GM18505 (cell line): ENCODE measurements around the gene ZBTB7C.

Experiments used
- ATAC-seq: cut with Tn5 transposase; IDR thresholded peaks from one replicate; pipeline ENCODE4 v1.9.1; 2021; ENCODE audit not compliant: unreplicated experiment
- POLR2A ChIP-seq: IDR thresholded peaks from 4 replicates; pipeline ENCODE4 v1.6.1; 2011; ENCODE audit warnings: borderline replicate concordance; ENCODE audit not compliant: insufficient read depth, insufficient read length; ENCODE audit errors: extremely low read depth

The ZBTB7C gene

DNA sequence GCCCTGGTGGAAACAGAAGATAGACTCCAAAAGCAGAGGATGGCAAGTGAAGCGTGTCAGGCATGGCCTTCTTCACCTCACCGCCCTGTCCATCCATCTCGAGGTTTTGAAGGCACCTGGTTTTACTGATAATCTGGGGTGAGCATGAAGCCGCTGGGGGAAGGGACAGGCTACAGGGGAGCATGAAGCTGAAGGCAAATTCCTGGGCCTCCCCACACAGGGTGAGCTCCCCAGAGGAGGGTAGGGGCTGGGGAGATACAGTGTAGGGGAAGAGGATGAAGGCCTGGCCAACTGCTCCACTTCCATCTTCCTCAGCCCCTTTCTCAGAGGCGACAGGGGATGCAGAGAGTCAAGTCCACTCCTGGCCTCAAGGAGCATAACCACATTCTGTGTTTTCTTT, 250.5 kb downstream of the ZBTB7C start:
- no peak for ATAC-seq
- no peak for TF ChIP-seq POLR2A

GRCh38 chr18:48157956-48158355, 251.2 kb downstream of the ZBTB7C start:
- TF ChIP-seq POLR2A = no peak
- no peak for ATAC-seq

DNA sequence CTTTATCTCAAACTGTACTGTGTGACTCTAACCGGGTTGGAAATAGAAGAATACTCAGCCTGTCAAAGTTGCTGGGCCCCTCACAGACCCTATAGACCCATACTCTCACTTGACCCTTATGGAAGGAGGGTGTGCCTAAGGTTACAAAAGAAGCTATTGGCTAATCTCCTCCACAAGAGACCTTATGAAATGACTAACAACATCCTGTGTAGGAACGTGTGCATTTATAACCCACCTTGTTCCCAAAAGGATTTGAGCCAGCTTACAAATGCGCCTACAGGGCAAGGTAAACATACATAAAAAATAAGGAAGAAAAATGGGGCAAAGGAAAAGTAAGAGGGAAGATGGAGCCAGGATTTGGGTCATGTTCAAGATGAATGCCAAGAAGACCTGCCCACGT, 253.3 kb downstream of the ZBTB7C start:
- no peak for ATAC-seq
- TF ChIP-seq POLR2A = no peak

GRCh38 chr18:48154828-48155227, 254.4 kb downstream of the ZBTB7C start:
- TF ChIP-seq POLR2A = no peak
- no peak for ATAC-seq

DNA sequence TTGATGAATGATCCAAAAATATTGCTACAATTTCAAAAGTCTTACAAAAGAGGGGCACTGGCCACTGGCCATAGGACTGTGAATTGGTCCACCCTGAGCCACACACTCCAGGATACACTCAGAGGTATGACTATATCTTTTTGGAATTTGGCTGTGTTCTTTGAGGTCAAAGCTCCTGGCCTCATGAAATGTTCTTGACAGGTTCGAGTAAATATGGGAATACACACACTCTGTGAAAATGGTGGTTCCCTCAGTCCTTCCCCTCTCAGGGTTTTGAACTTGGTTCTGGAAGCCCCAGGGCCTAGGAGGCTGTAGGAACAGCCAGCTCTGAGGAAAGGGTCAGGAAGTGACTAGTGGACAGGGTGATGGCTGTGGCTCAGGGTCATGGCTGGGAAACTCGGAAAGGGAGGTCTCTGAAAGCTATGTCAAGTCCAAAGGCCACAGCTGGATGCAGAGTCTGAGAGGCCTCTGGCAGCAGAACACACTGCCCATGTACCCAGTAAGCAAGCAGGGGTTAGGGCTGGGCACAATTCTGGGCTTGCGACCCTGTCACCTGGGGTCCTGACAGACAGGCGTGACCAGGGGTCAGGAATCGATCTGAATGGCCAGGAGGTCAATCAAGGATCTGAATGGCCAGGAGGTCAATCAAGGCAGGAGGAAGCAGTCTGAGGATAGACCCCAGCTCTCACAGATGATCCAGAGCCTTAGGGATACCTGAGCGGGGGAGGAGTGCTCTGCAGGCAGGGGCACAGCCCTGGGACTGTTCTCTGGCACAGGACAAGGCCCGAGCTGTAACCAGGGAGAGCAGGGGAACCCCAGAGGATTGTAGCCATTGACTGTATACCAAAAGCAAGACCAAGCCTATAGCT, 255.3 kb downstream of the ZBTB7C start:
- TF ChIP-seq POLR2A = no peak
- no peak for ATAC-seq

DNA sequence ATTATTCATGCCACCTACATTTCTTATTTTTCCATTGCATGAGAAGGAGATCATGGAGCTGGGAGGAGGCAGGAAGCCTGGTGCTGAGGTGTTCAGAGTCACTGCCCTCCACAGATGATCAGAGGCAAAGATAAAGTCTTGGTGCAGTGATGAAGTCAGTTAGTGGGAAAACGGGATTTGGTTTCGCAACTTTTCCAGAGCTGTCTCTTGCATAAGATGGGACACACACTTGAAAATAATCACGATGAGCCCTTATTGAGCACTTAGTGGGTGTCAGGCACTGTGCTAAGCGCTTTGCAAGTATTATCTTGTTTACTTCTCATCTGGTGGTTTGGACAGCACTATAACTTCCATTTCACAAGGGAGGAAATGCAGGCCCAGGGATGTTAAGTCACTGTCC, 256.6 kb downstream of the ZBTB7C start:
- no peak for ATAC-seq
- TF ChIP-seq POLR2A = no peak

GRCh38 chr18:48151421-48152065, 257.6 kb downstream of the ZBTB7C start:
- TF ChIP-seq POLR2A = no peak
- no peak for ATAC-seq

DNA sequence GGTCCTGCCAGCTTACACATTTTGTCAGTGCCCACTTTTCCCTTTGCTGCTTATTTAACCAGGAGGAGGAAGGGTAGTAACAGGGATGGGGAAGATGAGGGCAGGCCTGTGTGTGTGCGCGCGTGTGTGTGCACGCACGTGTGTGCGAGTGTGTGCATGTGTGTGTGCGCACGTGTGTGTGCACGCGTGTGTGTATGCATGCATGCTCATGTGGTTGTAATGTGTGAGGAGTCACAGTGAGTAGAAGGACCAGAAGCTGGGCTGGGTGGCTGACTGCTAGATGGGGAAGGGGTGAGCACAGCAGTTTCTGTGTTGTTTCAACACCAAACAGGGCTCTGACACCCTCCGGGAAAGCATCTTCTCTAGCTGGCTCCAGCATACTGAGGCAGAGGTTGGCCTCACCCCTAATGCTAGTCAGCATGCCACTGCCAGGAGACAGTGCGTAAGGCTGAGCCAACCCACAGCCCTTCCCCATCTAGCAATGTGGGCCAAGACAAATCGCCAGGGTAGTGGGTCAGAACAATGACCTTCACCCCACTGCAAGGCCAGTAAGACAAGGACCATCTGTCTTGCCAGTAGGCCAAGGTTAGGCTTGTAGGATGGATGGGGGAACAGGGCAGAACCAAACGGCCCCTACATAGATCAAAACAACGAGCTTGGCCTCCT, 260.0 kb downstream of the ZBTB7C start:
- ATAC-seq = no peak
- TF ChIP-seq POLR2A = no peak

DNA sequence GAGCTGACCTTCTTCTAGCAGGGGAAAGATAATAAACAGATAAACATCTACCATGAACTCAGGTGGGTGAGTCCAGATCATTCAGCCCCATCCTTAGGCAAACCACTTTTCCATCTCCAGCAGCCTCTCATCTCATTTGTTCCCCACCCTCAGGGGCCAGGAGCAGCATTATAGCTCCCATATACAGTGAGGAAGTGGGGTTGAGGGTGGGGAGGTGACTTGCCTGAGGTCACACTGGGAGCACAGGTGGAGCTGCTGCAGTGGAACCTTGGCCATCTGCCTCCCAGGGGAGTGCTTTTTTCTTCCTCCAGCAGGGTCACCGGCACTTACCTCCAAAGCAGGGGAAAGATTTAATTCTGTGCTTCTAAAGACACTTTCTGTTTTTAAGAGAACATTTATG, 266.2 kb downstream of the ZBTB7C start:
- TF ChIP-seq POLR2A = no peak
- no peak for ATAC-seq

- ATAC-seq = no peak
- TF ChIP-seq POLR2A = no peak
Observed at GRCh38 chr18:48142353-48142752, 266.8 kb downstream of the ZBTB7C start.

DNA sequence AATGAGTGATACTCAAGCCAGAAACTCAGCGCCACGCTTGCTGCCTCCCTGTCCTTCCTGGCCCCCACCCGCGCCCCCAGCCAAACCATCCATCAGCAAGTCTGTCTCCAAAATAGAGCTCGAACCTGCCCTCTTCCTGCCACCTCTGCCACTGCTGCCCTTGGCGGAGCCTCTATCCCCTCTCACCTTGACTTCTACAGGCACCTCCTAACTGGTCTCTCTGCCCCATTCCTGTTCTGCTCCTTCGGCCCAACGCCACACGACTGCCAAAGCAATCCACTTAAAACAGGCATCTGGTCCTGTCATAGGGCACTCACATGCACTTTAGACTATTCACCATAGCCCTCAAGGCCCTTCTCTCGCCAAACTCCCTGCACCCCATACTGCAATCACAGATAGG, 268.5 kb downstream of the ZBTB7C start:
- ATAC-seq = no peak
- no peak for TF ChIP-seq POLR2A

DNA sequence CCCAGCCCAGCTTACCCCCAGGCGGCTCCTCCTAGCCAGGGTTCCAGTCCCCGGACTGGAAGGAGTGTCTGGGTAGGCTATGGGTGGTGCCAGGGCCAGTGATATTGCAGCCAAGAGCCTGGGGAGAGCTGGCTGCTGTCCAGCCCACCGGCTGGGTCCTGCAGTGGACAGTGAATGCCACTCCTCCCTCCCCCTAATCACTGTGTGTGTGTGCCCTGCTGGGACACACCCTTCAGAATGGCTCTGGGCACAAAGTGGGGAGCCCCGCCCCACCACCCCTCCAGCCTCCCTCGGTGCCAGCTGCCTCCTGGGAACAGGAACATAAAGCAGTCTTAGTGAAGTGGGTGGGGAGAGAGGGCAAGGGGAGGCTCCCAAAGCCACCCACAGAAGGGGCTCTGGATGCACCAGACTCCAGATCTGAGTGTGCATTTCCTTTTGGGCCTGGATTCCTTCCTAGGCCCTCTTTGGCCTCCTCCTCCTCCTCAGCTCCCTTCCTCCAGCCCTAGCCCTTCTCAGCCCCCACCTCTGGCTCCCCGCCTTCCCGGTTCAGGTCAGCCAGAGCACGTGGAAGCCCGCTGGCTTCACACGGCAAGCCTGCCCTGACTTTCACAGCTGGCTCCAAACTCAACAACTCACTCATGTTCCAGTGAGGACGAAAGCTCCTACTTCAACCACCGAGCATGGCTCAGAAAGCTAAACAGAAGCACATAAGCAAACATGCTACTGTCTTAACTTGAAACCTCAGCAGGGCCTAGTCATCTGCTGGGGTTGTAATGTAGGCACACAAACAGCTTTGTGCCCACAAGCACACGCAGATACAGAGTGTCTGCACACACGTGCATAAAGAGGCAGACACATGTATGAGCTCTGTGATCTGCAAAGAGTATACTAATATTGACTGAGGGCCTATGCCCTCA, 269.5 kb downstream of the ZBTB7C start:
- no peak for TF ChIP-seq POLR2A
- ATAC-seq = no peak

GRCh38 chr18:48138660-48139430, 270.3 kb downstream of the ZBTB7C start:
- no peak for ATAC-seq
- no peak for TF ChIP-seq POLR2A

- no peak for TF ChIP-seq POLR2A
- ATAC-seq = no peak
Observed at GRCh38 chr18:48138210-48138609, 271.0 kb downstream of the ZBTB7C start.
